SK-N-SH treated with all-trans-retinoic acid at 6 μM for 48 hours (cell line): ENCODE data around the gene DCC.

Source experiments
- CREB5 ChIP-seq: fragments of 250-450 bp; sonication (Bioruptor Pico); IDR thresholded peaks from 2 replicates; pipeline ENCODE4 v1.5.1; 2020; ENCODE audit warnings: low read depth, mild to moderate bottlenecking, moderate library complexity
- OSR1 ChIP-seq: fragments of 250-450 bp; sonication (Bioruptor Pico); IDR thresholded peaks from 2 replicates; pipeline ENCODE4 v1.8.0; 2022; ENCODE audit warnings: moderate library complexity, mild to moderate bottlenecking, inconsistent platforms

GRCh38 chr18:52363861-52364260 lies 23.9 kb downstream of the DCC start:
- TF ChIP-seq OSR1 (CRISPR knock-in tag) (no peak), CREB5 (CRISPR knock-in tag) (no peak)
